Activated T-cell treated with anti-CD3 and anti-CD28 coated beads for 4 hours (primary cell): Measurements from ENCODE around the gene ING4.
A peak's percentile ranks its signal among the peaks of the same experiment; 100 is the strongest.

ENCODE experiments used
- DNase-seq: peaks from one replicate; pipeline ENCODE4 v3.0.0-alpha.2; 2020

The ING4 gene

GRCh38 chr12:6685814-6686213 lies 22.9 kb upstream of the ING4 start:
- no peak for DNase-seq

GRCh38 chr12:6684609-6685008 lies 21.7 kb upstream of the ING4 start:
- peak; percentile 34 for DNase-seq

- no peak for DNase-seq
Observed at GRCh38 chr12:6676962-6677361, 14.0 kb upstream of the ING4 start.

- DNase-seq = no peak
Observed at GRCh38 chr12:6672143-6672542, 9.2 kb upstream of the ING4 start.

GRCh38 chr12:6667559-6668210 lies 4.8 kb upstream of the ING4 start:
- no peak for DNase-seq

- DNase-seq = no peak
Observed at GRCh38 chr12:6666211-6666610, 3.3 kb upstream of the ING4 start.

GRCh38 chr12:6664902-6665301 lies 2.0 kb upstream of the ING4 start:
- no peak for DNase-seq

- no peak for DNase-seq
Observed at GRCh38 chr12:6662602-6662905, 365 bp downstream of the ING4 start.

- DNase-seq = no peak
Observed at GRCh38 chr12:6653987-6654386, 8.9 kb downstream of the ING4 start.

- DNase-seq = no peak
Observed at GRCh38 chr12:6653342-6653741, 9.6 kb downstream of the ING4 start.

- DNase-seq = no peak
Observed at GRCh38 chr12:6652391-6652790, 10.5 kb downstream of the ING4 start.

- DNase-seq = no peak
Observed at GRCh38 chr12:6650832-6651231, 12.1 kb downstream of the ING4 start.

GRCh38 chr12:6647083-6647604 lies 15.8 kb downstream of the ING4 start, which contains the start of gene ACRBP:
Gene ACRBP, minus strand, starts transcription at chr12:6647432. Its CDS starts 66 bp downstream, at chr12:6647366.
- no peak for DNase-seq

- DNase-seq = no peak
Observed at GRCh38 chr12:6646276-6647082, 16.4 kb downstream of the ING4 start.

GRCh38 chr12:6644903-6645302 lies 18.0 kb downstream of the ING4 start:
- DNase-seq = no peak

GRCh38 chr12:6644257-6644596 lies 18.7 kb downstream of the ING4 start:
- DNase-seq = no peak

- no peak for DNase-seq
Observed at GRCh38 chr12:6643569-6644256, 19.2 kb downstream of the ING4 start.

- DNase-seq = no peak
Observed at GRCh38 chr12:6641131-6641530, 21.8 kb downstream of the ING4 start.

GRCh38 chr12:6640497-6640896 lies 22.4 kb downstream of the ING4 start:
- DNase-seq = no peak

- no peak for DNase-seq
Observed at GRCh38 chr12:6639151-6639801, 23.6 kb downstream of the ING4 start.

- DNase-seq = no peak
Observed at GRCh38 chr12:6638305-6638704, 24.6 kb downstream of the ING4 start.

GRCh38 chr12:6635856-6636531 lies 26.9 kb downstream of the ING4 start, which contains the start of gene LPAR5:
Gene LPAR5, minus strand, starts transcription at chr12:6635959. Its CDS starts 14,711 bp downstream, at chr12:6621248.
- DNase-seq = no peak
